Body of pancreas (tissue), 4 donors: ENCODE results near the gene NINL.

ENCODE experiments used
- CTCF ChIP-seq, 7 experiments: fragments of 450-650 bp in 4 of 7; fragments of 200-600 bp in 3 of 7; sonication (generic) in 3 of 7; IDR thresholded peaks; one replicate each; pipeline ENCODE4 v1.5.1; 2016 to 2019; ENCODE audit warnings: antibody characterized with exemption in 7 of 7
- POLR2A ChIP-seq, 3 donors: fragments of 450-650 bp; IDR thresholded peaks; one replicate each; pipeline ENCODE4 v1.6.1; 2016; ENCODE audit warnings: antibody characterized with exemption in 3 of 3, mild to moderate bottlenecking in 2 of 3

GRCh38 chr20:25565578-25566157, 19.7 kb downstream of the NINL start:
- TF ChIP-seq CTCF (IDR thresholded peaks at IDR 0.05) = no peak
- no peak for TF ChIP-seq POLR2A (IDR thresholded peaks at IDR 0.05)
